Right atrium auricular region (tissue), 2 donors: ENCODE data around the gene XKR8. TPM values are rescaled to one million over a fixed set of nuclear protein-coding genes. Genes with fewer than 3 reads are reported as not detected.

Experiments
- DNase-seq: peaks from one replicate; pipeline ENCODE4 v3.0.0-alpha.2; 2019; ENCODE audit warnings: low spot score
- H3K27ac ChIP-seq, 2 donors: fragments of 200-600 bp; sonication (generic); 1 replicate in 1 of 2; 2 replicates in 1 of 2; pipeline ENCODE4 v1.5.1; 2016 to 2019
- H3K27me3 ChIP-seq, 2 donors: fragments of 200-600 bp; sonication (generic); one replicate each; pipeline versions ENCODE4 v1.5.1 to v1.6.0; 2017 to 2019
- H3K36me3 ChIP-seq: fragments of 200-600 bp; sonication (generic); one replicate; pipeline ENCODE4 v1.5.1; 2016
- H3K4me1 ChIP-seq, 2 donors: fragments of 200-600 bp; sonication (generic); one replicate each; pipeline versions ENCODE4 v1.5.1 to v1.6.0; 2017 to 2019
- H3K4me3 ChIP-seq, 2 donors: fragments of 200-600 bp; sonication (generic); 1 replicate in 1 of 2; 2 replicates in 1 of 2; pipeline ENCODE4 v1.5.1; 2017 to 2019; ENCODE audit warnings: mild to moderate bottlenecking in 1 of 2, moderate library complexity in 1 of 2
- H3K9me3 ChIP-seq, 2 donors: fragments of 200-600 bp; sonication (generic); one replicate each; pipeline ENCODE4 v1.5.1; 2019
- total RNA-seq, 2 donors: library from RNA; depleted of rRNA; stranded (reverse); fragments of >200 nt; gene quantifications; one replicate each; pipeline ENCODE4 v1.1.0, GENCODE V29; 2016
- TF ChIP-seq, protein P1 (sequence below), 2 donors: fragments of 200-600 bp; sonication (generic); IDR thresholded peaks; one replicate each; pipeline ENCODE4 v1.5.1; 2019; ENCODE audit warnings: antibody characterized with exemption in 2 of 2

XKR8 gene
- total RNA-seq, 2 donors from 2014 or later: 6.8 to 10.8 TPM

DNA sequence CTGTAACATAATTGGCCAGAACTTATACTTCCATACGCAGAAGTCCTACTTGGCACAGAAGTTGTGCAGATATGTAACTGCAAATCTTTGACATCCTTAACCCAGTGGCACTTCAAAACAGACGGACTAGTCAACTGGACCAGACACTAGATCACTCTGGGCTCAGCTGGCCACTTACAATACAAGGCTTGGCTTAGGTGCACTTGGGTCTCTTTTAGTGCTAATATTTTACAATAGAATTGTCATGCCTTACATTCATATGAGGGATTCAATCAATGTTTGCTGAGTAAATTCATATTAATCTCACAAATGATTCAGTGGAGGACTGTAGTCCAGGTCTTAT, 20.1 kb downstream of the XKR8 start:
- no peak overlapping the region for H3K27ac ChIP-seq
- TF ChIP-seq, protein P1, sequence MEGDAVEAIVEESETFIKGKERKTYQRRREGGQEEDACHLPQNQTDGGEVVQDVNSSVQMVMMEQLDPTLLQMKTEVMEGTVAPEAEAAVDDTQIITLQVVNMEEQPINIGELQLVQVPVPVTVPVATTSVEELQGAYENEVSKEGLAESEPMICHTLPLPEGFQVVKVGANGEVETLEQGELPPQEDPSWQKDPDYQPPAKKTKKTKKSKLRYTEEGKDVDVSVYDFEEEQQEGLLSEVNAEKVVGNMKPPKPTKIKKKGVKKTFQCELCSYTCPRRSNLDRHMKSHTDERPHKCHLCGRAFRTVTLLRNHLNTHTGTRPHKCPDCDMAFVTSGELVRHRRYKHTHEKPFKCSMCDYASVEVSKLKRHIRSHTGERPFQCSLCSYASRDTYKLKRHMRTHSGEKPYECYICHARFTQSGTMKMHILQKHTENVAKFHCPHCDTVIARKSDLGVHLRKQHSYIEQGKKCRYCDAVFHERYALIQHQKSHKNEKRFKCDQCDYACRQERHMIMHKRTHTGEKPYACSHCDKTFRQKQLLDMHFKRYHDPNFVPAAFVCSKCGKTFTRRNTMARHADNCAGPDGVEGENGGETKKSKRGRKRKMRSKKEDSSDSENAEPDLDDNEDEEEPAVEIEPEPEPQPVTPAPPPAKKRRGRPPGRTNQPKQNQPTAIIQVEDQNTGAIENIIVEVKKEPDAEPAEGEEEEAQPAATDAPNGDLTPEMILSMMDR (IDR thresholded peaks at IDR 0.05): no peak
- H3K9me3 ChIP-seq: no peaks in the 10 kb centered on the region

DNA sequence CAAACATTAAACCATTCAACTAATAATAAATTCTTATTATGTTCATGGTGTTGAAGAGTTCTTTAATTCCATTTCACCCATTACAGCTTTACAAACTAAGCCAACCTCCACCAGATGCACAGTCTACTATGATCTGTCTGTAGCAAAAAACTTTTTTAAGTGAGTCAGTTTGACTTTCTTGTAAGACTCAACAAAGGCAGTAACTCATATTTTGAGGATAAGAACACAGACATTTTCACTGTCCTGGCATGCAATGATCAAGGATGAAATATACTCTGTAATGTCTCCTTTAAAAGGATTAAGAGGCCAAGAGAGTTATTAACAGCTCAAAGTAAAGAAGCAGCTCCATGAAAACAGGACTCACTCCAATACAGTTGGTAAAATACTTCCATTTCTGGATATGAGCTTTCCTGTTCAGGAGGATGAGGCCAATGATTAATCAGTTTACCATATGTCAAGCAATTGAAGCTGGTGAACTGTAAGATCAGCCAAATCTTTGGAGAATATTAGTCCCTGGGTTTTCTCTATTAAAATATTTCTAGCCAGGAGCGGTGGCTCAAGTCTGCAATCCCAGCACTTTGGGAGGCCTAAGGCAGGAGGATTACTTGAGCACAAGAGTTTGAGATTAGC, 20.6 kb downstream of the XKR8 start:
- no peak overlapping the region for H3K4me3 ChIP-seq
- H3K36me3 ChIP-seq: peaks cover 10% of the 10 kb centered on the region
- no peaks in the 10 kb centered on the region for H3K27me3 ChIP-seq
- peaks cover 0 to 9% of the 10 kb centered on the region in 2 donors for H3K4me1 ChIP-seq
- DNase-seq: no peak
- TF ChIP-seq, protein P1 (IDR thresholded peaks at IDR 0.05): no peak
- H3K27ac ChIP-seq: no peak overlapping the region
- no peaks in the 10 kb centered on the region for H3K9me3 ChIP-seq

More for the DNA sequence above, 20.1 kb downstream of the XKR8 start:
- peaks cover 0 to 9% of the 10 kb centered on the region in 2 donors for H3K4me1 ChIP-seq
- no peak overlapping the region for H3K4me3 ChIP-seq
- no peaks in the 10 kb centered on the region for H3K27me3 ChIP-seq
- DNase-seq: no peak
- peaks cover 10% of the 10 kb centered on the region for H3K36me3 ChIP-seq

DNA sequence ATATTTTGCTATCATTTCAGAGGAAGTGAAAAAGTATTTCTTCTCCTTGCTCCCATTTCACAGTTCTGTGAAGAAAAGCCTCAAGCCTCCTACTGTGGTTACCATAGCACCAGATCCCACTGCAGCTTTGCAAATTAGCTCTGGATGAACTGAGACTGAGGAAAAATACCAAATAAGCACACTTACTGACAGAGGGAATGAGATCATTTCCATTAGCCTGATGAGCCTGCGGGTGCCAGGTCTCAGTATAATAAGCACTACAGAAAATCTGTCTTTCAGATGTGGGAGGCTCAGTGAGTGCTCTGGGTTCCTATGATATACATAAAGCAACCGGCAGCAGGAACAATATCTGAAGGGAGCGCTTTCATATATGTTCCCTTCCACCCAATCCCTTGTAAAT, 21.4 kb downstream of the XKR8 start:
- no peak overlapping the region for H3K4me3 ChIP-seq
- H3K27me3 ChIP-seq: no peaks in the 10 kb centered on the region
- TF ChIP-seq, protein P1 (IDR thresholded peaks at IDR 0.05): no peak
- no peaks in the 10 kb centered on the region for H3K9me3 ChIP-seq
- H3K27ac ChIP-seq: no peak overlapping the region
- H3K36me3 ChIP-seq: peaks cover 10% of the 10 kb centered on the region
- no peak for DNase-seq
- H3K4me1 ChIP-seq: peaks cover 0 to 9% of the 10 kb centered on the region in 2 donors

DNA sequence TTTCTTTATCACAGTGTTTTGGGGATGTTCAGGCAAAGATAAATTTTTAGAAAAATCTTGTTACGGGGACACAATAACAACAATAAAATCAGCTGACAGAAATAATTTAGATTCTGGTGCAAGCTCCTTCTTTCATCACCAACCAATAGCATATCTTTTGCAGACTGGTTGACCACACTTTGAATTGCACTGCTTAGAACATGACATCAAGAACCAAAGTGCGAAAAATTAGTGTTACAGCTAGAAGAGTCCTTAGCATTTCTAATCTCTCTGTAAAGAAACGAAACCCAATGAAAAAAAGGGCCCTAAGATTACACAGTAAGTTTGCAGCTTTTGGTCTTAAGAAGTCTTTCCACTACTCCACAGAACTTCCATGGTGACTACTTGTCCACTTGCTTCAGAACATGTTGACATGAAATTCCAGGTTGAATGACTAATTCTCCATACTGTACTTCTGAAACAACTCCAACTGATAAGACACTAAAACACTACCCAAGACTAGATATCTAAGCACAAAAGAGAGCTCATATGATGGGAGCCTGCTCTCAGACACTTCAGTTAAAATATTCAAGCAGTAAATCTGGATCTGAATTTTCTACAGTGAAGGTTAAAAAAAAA, 31.3 kb downstream of the XKR8 start:
- no peaks in the 10 kb centered on the region for H3K27me3 ChIP-seq
- no peak overlapping the region for H3K27ac ChIP-seq
- TF ChIP-seq, protein P1 (IDR thresholded peaks at IDR 0.05): no peak
- H3K36me3 ChIP-seq: peaks cover 44% of the 10 kb centered on the region
- H3K4me3 ChIP-seq: no peak overlapping the region
- no peak for DNase-seq
- peaks cover 0 to 25% of the 10 kb centered on the region in 2 donors for H3K4me1 ChIP-seq
- H3K9me3 ChIP-seq: no peaks in the 10 kb centered on the region

DNA sequence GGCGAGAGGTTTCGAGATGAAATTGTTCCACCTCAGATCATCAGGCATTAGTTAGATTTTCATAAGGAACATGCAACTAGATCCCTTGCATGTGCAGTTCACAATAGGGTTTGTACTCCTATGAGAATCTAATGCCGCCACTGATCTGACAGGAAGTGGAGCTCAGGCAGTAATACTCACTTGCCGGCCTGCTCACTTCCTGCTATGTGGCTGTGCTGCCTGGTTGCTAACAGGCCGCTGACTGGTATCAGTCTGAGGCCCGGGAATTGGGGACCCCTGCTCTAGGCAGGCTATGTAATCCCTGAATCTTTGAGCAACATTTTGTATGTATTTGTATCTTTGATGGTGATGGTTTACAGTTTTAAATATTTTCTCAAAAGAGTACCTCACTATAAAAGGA, 32.5 kb downstream of the XKR8 start:
- Histone ChIP-seq H3K27me3 (no peaks in the 10 kb centered on the region), H3K4me3 (no peak overlapping the region), H3K27ac (no peak overlapping the region), H3K9me3 (no peaks in the 10 kb centered on the region), H3K4me1 (peaks cover 0 to 25% of the 10 kb centered on the region in 2 donors), H3K36me3 (peaks cover 53% of the 10 kb centered on the region)
- DNase-seq: no peak
- TF ChIP-seq, protein P1 (IDR thresholded peaks at IDR 0.05): no peak
